Measurements from ENCODE around the gene CORO1C.

CORO1C gene

DNA sequence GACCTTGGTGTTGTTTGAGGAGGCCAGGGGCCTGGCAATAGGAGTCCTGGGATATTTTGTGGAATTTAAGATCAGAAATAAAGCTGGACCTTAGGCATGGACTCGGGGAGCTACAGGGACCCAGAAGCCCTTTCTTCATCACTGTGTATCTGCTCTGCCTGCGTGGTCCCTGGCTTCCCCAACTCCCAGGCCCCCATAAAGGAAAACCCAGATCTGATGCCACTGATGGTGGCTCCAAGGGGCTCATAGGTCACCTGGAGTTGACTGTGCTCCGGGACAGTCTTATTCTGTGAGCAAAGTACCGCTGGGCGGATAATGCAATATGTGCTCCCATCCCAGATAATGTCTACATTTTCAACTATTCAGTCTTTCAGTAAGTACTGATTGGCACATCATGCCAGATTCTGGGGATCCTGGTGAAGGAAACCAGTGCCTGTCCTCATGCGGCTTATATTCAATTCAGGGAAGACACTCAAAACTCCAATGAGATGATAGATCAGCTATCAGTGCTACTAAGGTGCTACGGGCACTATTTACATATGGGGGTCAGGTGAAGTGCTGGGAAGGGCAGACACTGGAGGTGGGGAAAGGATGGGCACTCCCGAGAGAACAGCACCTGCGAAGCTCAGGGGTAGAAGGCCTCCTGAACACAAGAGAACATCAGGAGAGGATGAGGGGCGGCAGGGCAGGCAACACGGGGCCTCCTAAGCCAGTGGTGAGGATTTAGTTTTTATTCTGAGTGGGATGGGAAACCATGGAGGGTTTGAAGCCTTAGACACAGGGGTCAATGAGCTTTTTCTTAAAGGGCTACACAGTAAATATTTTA lies 92.1 kb downstream of the CORO1C start:
- peak overlapping the region; percentile 80 for H3K27ac Mint-ChIP-seq
- H3K36me3 Mint-ChIP-seq (ENCODE audit: low read depth): no peaks in the 10 kb centered on the region
- H3K9me3 Mint-ChIP-seq: no peaks in the 10 kb centered on the region
- no peaks in the 10 kb centered on the region for H3K27me3 Mint-ChIP-seq (ENCODE audit: low read depth, poor library complexity)
- TF ChIP-seq, protein P1, sequence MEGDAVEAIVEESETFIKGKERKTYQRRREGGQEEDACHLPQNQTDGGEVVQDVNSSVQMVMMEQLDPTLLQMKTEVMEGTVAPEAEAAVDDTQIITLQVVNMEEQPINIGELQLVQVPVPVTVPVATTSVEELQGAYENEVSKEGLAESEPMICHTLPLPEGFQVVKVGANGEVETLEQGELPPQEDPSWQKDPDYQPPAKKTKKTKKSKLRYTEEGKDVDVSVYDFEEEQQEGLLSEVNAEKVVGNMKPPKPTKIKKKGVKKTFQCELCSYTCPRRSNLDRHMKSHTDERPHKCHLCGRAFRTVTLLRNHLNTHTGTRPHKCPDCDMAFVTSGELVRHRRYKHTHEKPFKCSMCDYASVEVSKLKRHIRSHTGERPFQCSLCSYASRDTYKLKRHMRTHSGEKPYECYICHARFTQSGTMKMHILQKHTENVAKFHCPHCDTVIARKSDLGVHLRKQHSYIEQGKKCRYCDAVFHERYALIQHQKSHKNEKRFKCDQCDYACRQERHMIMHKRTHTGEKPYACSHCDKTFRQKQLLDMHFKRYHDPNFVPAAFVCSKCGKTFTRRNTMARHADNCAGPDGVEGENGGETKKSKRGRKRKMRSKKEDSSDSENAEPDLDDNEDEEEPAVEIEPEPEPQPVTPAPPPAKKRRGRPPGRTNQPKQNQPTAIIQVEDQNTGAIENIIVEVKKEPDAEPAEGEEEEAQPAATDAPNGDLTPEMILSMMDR (IDR thresholded peaks at IDR 0.05): no peak
- H3K4me1 Mint-ChIP-seq: peaks cover 65% of the 10 kb centered on the region
- H3K4me3 Mint-ChIP-seq: no peak overlapping the region
- no peak for DNase-seq

- Mint-ChIP-seq H3K27ac (peak overlapping the region; percentile 79), H3K4me1 (peaks cover 68% of the 10 kb centered on the region), H3K9me3 (no peaks in the 10 kb centered on the region), H3K36me3 (ENCODE audit: low read depth) (no peaks in the 10 kb centered on the region), H3K4me3 (peak overlapping the region; percentile 42), H3K27me3 (ENCODE audit: low read depth, poor library complexity) (no peaks in the 10 kb centered on the region)
- TF ChIP-seq, protein P1 (IDR thresholded peaks at IDR 0.05): no peak
- peak; percentile 47 for DNase-seq
Measured at GRCh38 chr12:108638141-108638827, 93.0 kb downstream of the CORO1C start.

DNA sequence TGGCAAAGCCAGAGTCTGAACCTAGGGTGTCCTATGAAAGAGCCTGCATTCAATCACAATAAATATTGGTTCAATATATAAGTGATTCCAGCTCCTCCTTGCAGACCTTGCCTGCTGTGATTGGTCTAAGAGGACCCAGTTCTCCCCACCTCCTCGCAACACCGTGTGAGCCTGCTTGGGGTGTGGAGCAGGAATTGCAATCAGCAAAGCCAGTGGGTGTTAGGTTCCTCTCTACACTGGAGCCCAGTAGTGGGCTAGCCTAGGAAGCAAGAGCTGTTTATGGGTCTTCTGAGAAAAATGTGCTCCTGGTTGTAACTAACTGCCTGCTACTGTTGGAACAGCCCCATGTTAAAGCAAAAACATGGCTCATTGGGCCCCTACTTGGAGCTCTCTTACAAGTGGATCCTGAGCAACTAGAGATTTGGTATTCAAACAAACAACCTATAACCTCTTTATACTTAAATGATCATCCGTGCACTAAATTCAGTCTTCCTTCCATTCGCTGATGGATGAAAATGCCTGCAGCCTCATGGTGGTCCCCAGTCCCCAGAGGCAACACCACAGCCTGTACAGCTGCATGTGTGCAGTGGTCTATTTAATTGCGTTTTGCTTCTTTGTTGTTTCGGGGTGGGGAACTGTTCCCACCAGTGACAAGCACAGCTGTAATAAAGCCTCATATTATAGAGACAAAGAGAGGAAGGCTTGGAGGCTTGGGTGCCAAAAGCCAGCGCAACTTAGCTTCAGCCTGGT lies 93.9 kb downstream of the CORO1C start:
- Mint-ChIP-seq H3K4me3 (no peak overlapping the region), H3K36me3 (ENCODE audit: low read depth) (no peaks in the 10 kb centered on the region), H3K27me3 (ENCODE audit: low read depth, poor library complexity) (no peaks in the 10 kb centered on the region), H3K9me3 (no peaks in the 10 kb centered on the region), H3K27ac (no peak overlapping the region), H3K4me1 (peaks cover 68% of the 10 kb centered on the region)
- no peak for DNase-seq
- TF ChIP-seq, protein P1 (IDR thresholded peaks at IDR 0.05): no peak

GRCh38 chr12:108635997-108636808 lies 95.1 kb downstream of the CORO1C start:
- TF ChIP-seq, protein P1 (IDR thresholded peaks at IDR 0.05): no peak
- Mint-ChIP-seq H3K4me3 (no peak overlapping the region), H3K27me3 (ENCODE audit: low read depth, poor library complexity) (no peaks in the 10 kb centered on the region), H3K4me1 (peaks cover 56% of the 10 kb centered on the region), H3K27ac (no peak overlapping the region), H3K36me3 (ENCODE audit: low read depth) (no peaks in the 10 kb centered on the region), H3K9me3 (no peaks in the 10 kb centered on the region)
- DNase-seq: no peak

GRCh38 chr12:108635201-108635996 lies 95.9 kb downstream of the CORO1C start:
- H3K4me1 Mint-ChIP-seq: peaks cover 52% of the 10 kb centered on the region

More at GRCh38 chr12:108635201-108635996, 95.9 kb downstream of the CORO1C start:
- no peaks in the 10 kb centered on the region for H3K9me3 Mint-ChIP-seq
- no peaks in the 10 kb centered on the region for H3K27me3 Mint-ChIP-seq (ENCODE audit: low read depth, poor library complexity)
- no peak overlapping the region for H3K27ac Mint-ChIP-seq
- no peak for DNase-seq
- H3K36me3 Mint-ChIP-seq (ENCODE audit: low read depth): no peaks in the 10 kb centered on the region
- no peak overlapping the region for H3K4me3 Mint-ChIP-seq
- TF ChIP-seq, protein P1 (IDR thresholded peaks at IDR 0.05): no peak

Measured in nephron progenitor cell (in vitro differentiated cells).